Colonic mucosa (tissue), 4 donors: Measurements from ENCODE around the gene CCL18. TPM values are rescaled to one million over a fixed set of nuclear protein-coding genes. Genes with fewer than 3 reads are reported as not detected.

Experiments used
- DNase-seq: peaks from one replicate; pipeline ENCODE4 v3.0.0-alpha.2; 2020
- H3K27ac ChIP-seq: fragments of 200-600 bp; one replicate; pipeline ENCODE4 v1.8.0; 2021
- H3K27me3 ChIP-seq: fragments of 200-600 bp; one replicate; pipeline ENCODE4 v1.8.0; 2021
- H3K36me3 ChIP-seq: fragments of 200-600 bp; one replicate; pipeline ENCODE4 v1.8.0; 2021
- H3K4me1 ChIP-seq: fragments of 200-600 bp; one replicate; pipeline ENCODE4 v1.8.0; 2021; ENCODE audit warnings: mild to moderate bottlenecking
- H3K4me3 ChIP-seq: fragments of 200-600 bp; one replicate; pipeline ENCODE4 v1.8.0; 2021
- H3K9ac ChIP-seq, 2 donors: one replicate each; pipeline ENCODE4 v1.7.0; 2013; ENCODE audit warnings: control low read depth in 2 of 2, low read depth in 2 of 2, low read length in 2 of 2
- H3K9me3 ChIP-seq: fragments of 200-600 bp; one replicate; pipeline ENCODE4 v1.8.0; 2021
- CTCF ChIP-seq: fragments of 200-600 bp; IDR thresholded peaks from one replicate; pipeline ENCODE4 v1.8.0; 2022; ENCODE audit warnings: antibody characterized with exemption, mild to moderate bottlenecking
- intact Hi-C: fragments of 100-400 bp; cut with DNase I; formaldehyde crosslinking; loops from one replicate; pipeline ENCODE4 v1.14.1; 2022
- total RNA-seq, 2 donors: library from RNA; stranded (reverse); fragmentation: NEBNext Ultra II Directional in 1 of 2; extraction: Animal tissue kit (Norgen Biotek cat#: 25700) in 1 of 2; gene quantifications; one replicate each; pipeline ENCODE4 v1.2.1, GENCODE V29; 2021
- donor health status: healthy.
- donor health status: DM: no; HTN: no; CAD: no.
- donor health status: DM: no; HTN: no; CAD: no.

Gene CCL18
- total RNA-seq, 2 donors from 2014 or later: 0.54 to 3.5 TPM

GRCh38 chr17:36059406-36059805 lies 4.7 kb upstream of the CCL18 start:
- no peak for DNase-seq

GRCh38 chr17:36060816-36061215 lies 3.3 kb upstream of the CCL18 start:
- H3K4me3 ChIP-seq: no peak overlapping the region
- no peak overlapping the region for H3K9ac ChIP-seq
- no peak overlapping the region for H3K27ac ChIP-seq
- intact Hi-C loops: no loop called here
- no peaks in the 10 kb centered on the region for H3K36me3 ChIP-seq
- no peaks in the 10 kb centered on the region for H3K27me3 ChIP-seq
- no peaks in the 10 kb centered on the region for H3K4me1 ChIP-seq
- no peak for DNase-seq
- no peaks in the 10 kb centered on the region for H3K9me3 ChIP-seq
- no peak for TF ChIP-seq CTCF

More at GRCh38 chr17:36059406-36059805, 4.7 kb upstream of the CCL18 start:
- Histone ChIP-seq H3K36me3 (no peaks in the 10 kb centered on the region), H3K9me3 (no peaks in the 10 kb centered on the region), H3K4me3 (no peak overlapping the region), H3K4me1 (no peaks in the 10 kb centered on the region), H3K27ac (no peak overlapping the region), H3K9ac (no peak overlapping the region), H3K27me3 (no peaks in the 10 kb centered on the region)
- TF ChIP-seq CTCF: no peak
- intact Hi-C loops: no loop called here

GRCh38 chr17:36066365-36066985 lies 2.4 kb downstream of the CCL18 start:
- H3K27me3 ChIP-seq: no peaks in the 10 kb centered on the region
- H3K4me1 ChIP-seq: no peaks in the 10 kb centered on the region
- no peak for TF ChIP-seq CTCF
- no peak overlapping the region for H3K9ac ChIP-seq
- DNase-seq: no peak
- no peak overlapping the region for H3K4me3 ChIP-seq
- intact Hi-C loops: no loop called here
- H3K9me3 ChIP-seq: no peaks in the 10 kb centered on the region
- no peaks in the 10 kb centered on the region for H3K36me3 ChIP-seq
- H3K27ac ChIP-seq: no peak overlapping the region

- Histone ChIP-seq H3K27me3 (no peaks in the 10 kb centered on the region), H3K36me3 (no peaks in the 10 kb centered on the region), H3K9ac (no peak overlapping the region), H3K9me3 (no peaks in the 10 kb centered on the region), H3K27ac (no peak overlapping the region), H3K4me3 (no peak overlapping the region), H3K4me1 (no peaks in the 10 kb centered on the region)
- TF ChIP-seq CTCF: no peak
- DNase-seq: no peak
- intact Hi-C loops: no loop called here
Observed at GRCh38 chr17:36068524-36068923, 4.5 kb downstream of the CCL18 start.

- TF ChIP-seq CTCF: no peak
- Histone ChIP-seq H3K4me1 (no peaks in the 10 kb centered on the region), H3K9ac (no peak overlapping the region), H3K9me3 (no peaks in the 10 kb centered on the region), H3K36me3 (no peaks in the 10 kb centered on the region), H3K4me3 (no peak overlapping the region), H3K27ac (no peak overlapping the region), H3K27me3 (no peaks in the 10 kb centered on the region)
- intact Hi-C loops: no loop called here
- no peak for DNase-seq
Observed at GRCh38 chr17:36069136-36069535, 5.1 kb downstream of the CCL18 start.
